Activated T-cell treated with anti-CD3 and anti-CD28 coated beads for 48 hours (primary cell): ENCODE results near the gene BACE2.
"Not testable (repeated sequence)": the region's sequence is repeated elsewhere in the genome, so short reads cannot be mapped to it uniquely, and the experiment has no call there.

Source experiments
- DNase-seq: peaks from one replicate; pipeline ENCODE4 v3.0.0-alpha.2; 2020; ENCODE audit warnings: low read depth

Gene BACE2

GRCh38 chr21:41277846-41278245, 109.9 kb downstream of the BACE2 start:
- DNase-seq: no peak

GRCh38 chr21:41280115-41280919, 112.4 kb downstream of the BACE2 start:
- no peak for DNase-seq

GRCh38 chr21:41282412-41282811, 114.5 kb downstream of the BACE2 start:
- no peak for DNase-seq

DNA sequence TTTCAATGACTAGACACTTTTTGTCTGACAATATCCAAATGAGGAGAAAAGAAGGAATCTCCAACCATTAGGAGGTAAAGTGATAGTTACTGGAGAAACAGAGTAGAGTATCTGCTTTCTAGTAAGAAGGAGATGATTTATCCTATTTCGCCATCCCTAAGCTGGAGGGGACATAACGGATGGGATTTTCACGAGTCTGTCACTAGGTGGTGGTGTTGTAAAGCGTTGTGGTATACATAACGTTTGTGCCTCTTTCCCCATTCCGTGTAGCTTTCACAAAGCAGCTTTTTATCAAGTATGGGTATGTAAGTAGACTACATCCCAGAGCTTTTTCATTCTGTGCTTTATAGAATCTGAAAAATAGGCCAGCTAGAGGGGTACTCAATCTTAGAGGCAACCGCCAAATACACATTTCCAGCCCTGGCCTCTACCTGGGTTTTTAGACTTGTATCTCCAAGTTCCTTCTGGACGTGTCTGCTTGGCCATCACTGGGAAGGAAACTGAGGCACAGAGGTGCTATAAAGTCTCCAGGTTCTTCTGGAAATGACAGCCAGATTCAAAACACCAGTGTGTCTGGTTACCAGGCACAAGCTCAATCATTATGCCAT, 115.4 kb downstream of the BACE2 start:
- no peak for DNase-seq

- DNase-seq: no peak
Observed at GRCh38 chr21:41289431-41289830, 121.5 kb downstream of the BACE2 start.

DNA sequence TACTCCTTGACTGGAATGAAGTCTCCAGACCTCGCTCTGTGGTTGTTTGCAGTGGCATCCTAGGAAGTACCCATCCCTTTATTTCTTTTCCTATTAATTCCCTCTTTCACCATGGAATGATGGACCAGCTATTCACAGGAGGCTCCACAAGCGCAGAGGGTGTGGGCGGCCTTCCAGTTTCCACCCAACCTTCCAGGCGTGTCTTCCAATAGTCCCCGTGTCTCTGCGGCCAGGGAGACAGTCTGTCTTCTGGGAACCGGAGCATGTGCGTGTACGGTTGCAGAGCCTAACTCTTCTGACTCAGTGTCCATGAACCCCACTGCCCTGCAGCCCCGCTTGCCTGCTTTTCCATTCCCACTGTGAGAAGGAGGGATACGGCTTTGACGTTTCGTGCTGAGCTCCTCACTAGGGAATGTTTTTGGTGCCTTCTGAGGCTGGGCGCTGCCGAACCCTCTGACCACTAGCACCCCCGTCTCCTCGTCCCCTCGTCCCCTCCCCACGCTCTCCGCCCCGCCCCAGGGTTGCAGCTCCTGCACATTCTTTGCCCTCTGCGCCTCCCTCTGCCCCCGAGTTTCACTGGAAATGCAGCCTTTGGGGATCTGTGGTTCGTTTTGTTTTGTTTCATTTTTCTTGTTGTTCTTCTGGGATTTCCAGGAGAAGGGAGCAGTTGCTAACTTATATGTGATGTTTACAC, 122.3 kb downstream of the BACE2 start:
- no peak for DNase-seq

GRCh38 chr21:41294548-41295231, 126.7 kb downstream of the BACE2 start:
- no peak for DNase-seq

DNA sequence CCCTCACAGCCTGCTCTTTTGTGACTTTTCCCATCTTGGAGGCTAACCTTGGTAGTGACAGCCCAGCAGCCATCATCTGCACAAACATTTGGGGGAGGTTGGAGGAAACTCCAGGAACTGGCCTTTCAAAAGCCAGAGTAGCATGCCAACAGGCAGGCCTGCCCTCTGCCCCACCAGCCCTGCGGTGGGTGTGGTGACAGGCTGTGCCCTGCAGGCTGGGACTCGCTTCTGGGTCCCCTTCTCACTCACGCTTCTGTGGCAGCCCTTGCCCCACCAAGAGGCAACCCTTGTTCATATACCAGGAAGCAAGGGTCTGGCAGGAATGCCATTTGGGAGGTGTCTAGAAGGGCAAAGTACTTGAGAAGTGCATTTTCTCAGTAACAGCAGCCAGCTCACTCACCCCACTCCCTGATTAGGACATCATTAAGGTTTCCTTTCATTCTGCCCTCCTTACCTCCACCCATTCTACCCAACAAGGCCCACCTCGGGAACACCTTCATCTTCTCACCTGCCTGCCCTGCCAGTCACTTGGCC, 127.8 kb downstream of the BACE2 start:
- DNase-seq: no peak

GRCh38 chr21:41302976-41303375, 135.0 kb downstream of the BACE2 start:
- DNase-seq: no peak

DNA sequence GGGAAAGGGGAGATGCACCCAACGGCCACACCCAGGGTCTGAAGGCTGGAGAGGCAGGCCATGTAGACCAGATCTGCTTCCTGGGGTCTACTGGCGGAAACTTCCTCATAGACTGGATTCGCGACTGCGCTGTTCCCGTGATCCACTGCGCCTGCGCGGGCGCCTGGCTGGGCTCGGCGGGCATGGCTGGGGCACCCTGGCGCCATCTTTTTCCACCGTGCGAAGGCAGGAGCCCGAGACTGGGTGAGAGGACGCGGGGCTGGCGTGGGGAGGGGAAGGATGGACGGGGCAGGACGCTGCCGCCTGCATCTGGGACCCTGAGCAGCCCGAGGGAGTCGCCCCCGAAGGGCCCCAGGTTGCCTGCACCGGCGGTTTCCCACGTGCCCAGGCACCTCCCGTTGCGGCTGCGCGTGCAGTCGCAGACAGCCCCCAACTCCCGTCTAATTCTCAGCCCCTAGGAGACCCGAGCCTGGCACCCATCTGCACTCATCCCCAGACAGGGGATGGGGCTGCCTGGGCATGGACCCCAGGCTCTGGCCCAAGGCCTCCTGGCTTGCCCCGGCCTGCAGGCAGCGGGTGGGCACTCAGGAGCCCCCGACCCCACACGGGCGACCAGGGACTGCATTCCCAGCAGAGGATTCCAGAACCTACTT, 136.2 kb downstream of the BACE2 start:
- no peak for DNase-seq

DNA sequence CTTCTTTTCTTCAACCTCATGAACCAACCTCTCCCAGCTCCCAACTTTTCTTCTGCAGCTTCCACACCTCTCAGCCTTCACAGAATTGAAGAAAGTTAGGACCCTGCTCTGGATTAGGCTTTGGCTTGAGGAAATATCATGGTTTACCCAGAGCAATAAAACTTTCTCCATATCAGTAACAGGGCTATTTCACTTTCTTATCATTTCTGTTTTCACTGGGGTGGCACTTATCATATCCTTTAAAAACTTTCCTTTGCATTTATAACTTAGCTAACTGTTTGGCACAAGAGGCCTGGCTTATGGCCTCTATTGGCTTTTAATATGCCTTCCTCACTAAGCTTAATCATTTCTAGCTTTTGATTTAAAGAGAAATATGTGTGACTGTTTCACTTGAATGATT, 139.3 kb downstream of the BACE2 start:
- no peak for DNase-seq

DNA sequence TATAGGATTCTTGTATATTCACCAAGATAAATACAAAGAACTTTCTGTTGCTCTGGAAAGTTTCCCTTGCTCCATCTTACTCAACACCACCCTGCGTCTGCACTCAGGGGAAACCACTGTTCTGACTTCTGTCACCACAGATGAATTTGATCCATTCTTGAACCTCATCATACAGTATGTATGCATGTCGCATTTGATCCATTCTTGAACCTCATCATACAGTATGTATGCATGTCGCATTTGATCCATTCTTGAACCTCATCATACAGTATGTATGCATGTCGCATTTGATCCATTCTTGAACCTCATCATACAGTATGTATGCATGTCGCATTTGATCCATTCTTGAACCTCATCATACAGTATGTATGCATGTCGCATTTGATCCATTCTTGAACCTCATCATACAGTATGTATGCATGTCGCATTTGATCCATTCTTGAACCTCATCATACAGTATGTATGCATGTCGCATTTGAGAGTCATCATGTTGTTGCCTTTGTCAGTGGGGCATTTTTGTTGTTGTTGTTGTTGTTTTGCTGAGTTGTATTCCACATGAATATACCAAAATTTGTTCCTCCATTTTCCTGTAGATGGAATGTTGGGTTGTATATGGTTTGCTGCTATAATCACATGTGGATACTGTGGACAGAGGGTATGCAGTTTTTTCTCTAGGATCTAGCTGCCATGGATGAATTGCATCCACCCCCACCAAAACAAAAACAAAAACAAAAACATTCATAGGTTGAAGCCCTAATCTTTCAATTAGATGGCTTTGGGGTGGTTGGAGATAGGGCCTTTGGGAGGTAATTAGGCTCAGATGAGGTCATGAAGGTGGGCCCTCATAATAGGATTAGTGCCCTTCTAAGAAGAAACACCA, 145.6 kb downstream of the BACE2 start:
- not testable (repeated sequence) for DNase-seq

GRCh38 chr21:41315726-41316125, 147.8 kb downstream of the BACE2 start:
- DNase-seq: no peak

GRCh38 chr21:41316200-41317062, 148.5 kb downstream of the BACE2 start, which contains the start of gene FAM3B:
FAM3B (plus strand) TSS chr21:41316801; CDS start chr21:41316880, 79 bp downstream.
- DNase-seq: no peak

DNA sequence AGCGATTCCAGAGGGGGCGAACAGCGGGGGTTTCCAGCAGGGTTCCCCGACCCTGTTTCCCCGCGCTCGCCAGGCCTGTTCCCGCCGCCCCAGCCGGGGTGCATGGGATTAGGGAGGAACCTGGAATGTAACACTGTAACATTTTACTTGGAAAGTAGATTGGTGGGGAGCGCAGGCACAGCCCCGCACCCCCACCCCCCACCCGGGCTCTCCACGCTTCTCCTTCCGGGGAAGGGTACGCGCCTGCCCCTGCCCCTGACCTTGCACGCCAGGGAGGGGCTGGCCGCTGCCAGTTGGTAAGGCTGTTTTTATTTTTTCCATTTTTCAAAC, 149.1 kb downstream of the BACE2 start:
- no peak for DNase-seq

DNA sequence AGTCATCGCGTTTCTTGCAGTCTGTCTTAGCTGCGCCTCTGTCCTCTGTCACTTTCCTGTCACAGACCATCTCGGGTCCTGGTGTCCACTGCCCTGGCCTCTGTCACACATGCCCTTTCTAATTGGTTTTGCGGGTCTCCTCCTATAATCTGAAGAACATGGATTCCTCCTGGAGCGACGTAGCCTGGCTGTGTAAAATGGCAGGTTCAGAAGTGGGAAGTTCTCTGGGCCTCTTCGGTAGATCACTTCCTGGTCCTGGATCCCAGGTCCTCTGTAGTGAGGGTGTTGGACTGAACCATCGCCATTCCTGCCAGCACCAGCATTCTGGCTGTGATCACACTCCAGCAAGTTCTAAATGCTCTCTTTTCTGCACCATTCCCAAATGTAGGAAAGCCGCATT, 149.5 kb downstream of the BACE2 start:
- DNase-seq: no peak

DNA sequence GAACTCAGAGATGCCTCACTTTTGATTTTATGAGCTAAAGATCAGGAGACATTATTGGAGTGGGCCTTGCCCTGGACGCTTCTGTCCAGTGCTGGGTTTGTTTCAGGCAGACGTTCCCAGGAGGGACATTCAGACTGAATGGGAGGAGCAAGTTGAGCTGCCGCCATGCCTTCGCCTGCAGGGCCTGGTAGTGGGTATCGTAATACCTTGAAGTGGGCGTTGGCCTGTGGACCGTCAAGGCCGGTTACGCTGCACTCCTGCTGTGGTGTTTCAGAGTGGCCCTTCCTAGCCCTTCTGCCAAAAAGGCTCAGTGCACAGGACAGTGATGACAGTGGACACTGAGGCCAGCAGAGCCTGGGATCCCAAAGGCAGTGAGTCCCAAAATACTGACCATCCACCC, 150.3 kb downstream of the BACE2 start:
- DNase-seq: no peak

GRCh38 chr21:41319273-41319672, 151.3 kb downstream of the BACE2 start:
- DNase-seq: no peak

GRCh38 chr21:41321211-41321907, 153.4 kb downstream of the BACE2 start:
- no peak for DNase-seq
